Adrenal gland (tissue), 5 donors: ENCODE results near the gene CSN1S1.

ENCODE experiments used
- POLR2A ChIP-seq, 2 donors: fragments of 450-650 bp; IDR thresholded peaks; one replicate each; pipeline ENCODE4 v1.6.1; 2017; ENCODE audit warnings: antibody characterized with exemption in 2 of 2, mild to moderate bottlenecking in 2 of 2, moderate library complexity in 1 of 2
- TF ChIP-seq, protein P1 (sequence below), 6 experiments: fragments of 450-650 bp in 4 of 6; fragments of 200-600 bp in 2 of 6; sonication (generic) in 1 of 6; IDR thresholded peaks; 1 replicate in 5 of 6; 2 replicates in 1 of 6; pipeline versions ENCODE4 v1.5.1 to v1.8.0; 2016 to 2021; ENCODE audit warnings: antibody characterized with exemption in 6 of 6, mild to moderate bottlenecking in 2 of 6, moderate library complexity in 1 of 6
- donor health status: DM: no; HTN: no; CAD: no.

DNA sequence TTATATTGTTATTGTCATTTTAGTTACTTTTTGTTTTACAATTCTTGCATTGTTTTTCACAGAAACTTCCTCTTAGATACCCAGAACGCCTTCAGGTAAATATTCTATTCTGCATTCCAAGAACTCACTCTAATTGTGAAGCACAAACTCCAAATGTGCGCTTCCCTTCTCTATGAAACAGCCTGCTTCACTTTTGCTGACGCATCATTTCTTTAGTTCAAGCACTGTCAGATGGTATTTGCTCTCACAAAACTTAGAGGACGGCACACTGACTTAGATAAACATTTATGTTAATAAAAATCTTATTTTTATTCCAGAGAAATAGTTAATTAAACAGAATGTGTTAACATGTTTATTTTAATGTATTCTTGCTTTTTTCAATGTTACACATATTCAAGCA lies 3.3 kb downstream of the CSN1S1 start:
- TF ChIP-seq, protein P1, sequence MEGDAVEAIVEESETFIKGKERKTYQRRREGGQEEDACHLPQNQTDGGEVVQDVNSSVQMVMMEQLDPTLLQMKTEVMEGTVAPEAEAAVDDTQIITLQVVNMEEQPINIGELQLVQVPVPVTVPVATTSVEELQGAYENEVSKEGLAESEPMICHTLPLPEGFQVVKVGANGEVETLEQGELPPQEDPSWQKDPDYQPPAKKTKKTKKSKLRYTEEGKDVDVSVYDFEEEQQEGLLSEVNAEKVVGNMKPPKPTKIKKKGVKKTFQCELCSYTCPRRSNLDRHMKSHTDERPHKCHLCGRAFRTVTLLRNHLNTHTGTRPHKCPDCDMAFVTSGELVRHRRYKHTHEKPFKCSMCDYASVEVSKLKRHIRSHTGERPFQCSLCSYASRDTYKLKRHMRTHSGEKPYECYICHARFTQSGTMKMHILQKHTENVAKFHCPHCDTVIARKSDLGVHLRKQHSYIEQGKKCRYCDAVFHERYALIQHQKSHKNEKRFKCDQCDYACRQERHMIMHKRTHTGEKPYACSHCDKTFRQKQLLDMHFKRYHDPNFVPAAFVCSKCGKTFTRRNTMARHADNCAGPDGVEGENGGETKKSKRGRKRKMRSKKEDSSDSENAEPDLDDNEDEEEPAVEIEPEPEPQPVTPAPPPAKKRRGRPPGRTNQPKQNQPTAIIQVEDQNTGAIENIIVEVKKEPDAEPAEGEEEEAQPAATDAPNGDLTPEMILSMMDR (IDR thresholded peaks at IDR 0.05): no peak
- no peak for TF ChIP-seq POLR2A (IDR thresholded peaks at IDR 0.05)
